ENCODE results near the gene LARP6. TPM values are rescaled to one million over a fixed set of nuclear protein-coding genes. Genes with fewer than 3 reads are reported as not detected.

LARP6 gene
- total and polyA plus RNA-seq, 2 of the 4 experiments (the other 2 are of a cell fraction) = 36.4 to 135 TPM

- Histone ChIP-seq H4K91ac (ENCODE audit: insufficient read depth, low read depth, low read length) (peak overlapping the region; percentile 98), H2BK20ac (ENCODE audit: low read depth, low read length) (peak overlapping the region; percentile 99), H3K9me1 (ENCODE audit: insufficient read depth, low read length) (peaks cover 38% of the 10 kb centered on the region), H2AFZ (replicated peaks; ENCODE audit: low read length, poor library complexity) (peak overlapping the region; percentile 63), H3K79me1 (ENCODE audit: low read depth in 1 of 2, low read length in 2 of 2) (peaks cover 20 to 57% of the 10 kb centered on the region in 2 experiments), H3K56ac (ENCODE audit: extremely low read depth, insufficient read depth, low read length) (peak overlapping the region; percentile 82), H3K14ac (replicated peaks; ENCODE audit: low read depth, low read length) (peak overlapping the region; percentile 86), H3K36me3 (ENCODE audit: control insufficient read depth, insufficient read depth, low read length) (no peaks in the 10 kb centered on the region), H3K9me3 (ENCODE audit: control insufficient read depth, insufficient read depth, low read length) (no peaks in the 10 kb centered on the region), H2BK5ac (ENCODE audit: low read depth, low read length, poor library complexity, severe bottlenecking) (peak overlapping the region; percentile 97), H4K8ac (ENCODE audit: low read depth in 2 of 2, low read length in 2 of 2) (peak overlapping the region; percentile 81 to 95), H4K20me1 (ENCODE audit: insufficient read depth, low read length) (no peaks in the 10 kb centered on the region), H3K9ac (ENCODE audit: low read depth, low read length) (no peak overlapping the region), H2BK120ac (ENCODE audit: low read depth, low read length) (peak overlapping the region; percentile 99), H3K23ac (ENCODE audit: low read depth, low read length) (peak overlapping the region; percentile 64), H3K4me2 (ENCODE audit: low read depth, low read length) (no peak overlapping the region), H2AK5ac (ENCODE audit: low read depth, low read length) (peak overlapping the region; percentile 99), H3K18ac (ENCODE audit: low read depth, low read length) (peak overlapping the region; percentile 81), H4K5ac (ENCODE audit: low read depth, low read length) (peak overlapping the region; percentile 90), H2BK15ac (ENCODE audit: low read depth, low read length) (peak overlapping the region; percentile 96; the same call in 2 of the 3 replicates), H3K4me1 (ENCODE audit: control insufficient read depth, insufficient read depth, low read length) (peaks cover 45% of the 10 kb centered on the region), H3K27me3 (ENCODE audit: control insufficient read depth, insufficient read depth, low read length) (no peaks in the 10 kb centered on the region), H3K4me3 (ENCODE audit: insufficient read depth, low read depth, low read length) (no peak overlapping the region), H2AK9ac (replicated peaks; ENCODE audit: low read depth, low read length, poor library complexity) (peak overlapping the region; percentile 83), H3K4ac (ENCODE audit: low read depth, low read length) (peak overlapping the region; percentile 98), H3K27ac (ENCODE audit: insufficient read depth, low read length) (peak overlapping the region; percentile 68)
- no peak for DNase-seq
- POLR2A ChIA-PET (ENCODE audit: unreplicated experiment) = no interaction called here
- WGBS, 2 experiments (ENCODE audit: extremely low coverage in 2 of 2, insufficient read length in 1 of 2) = 83% methylated on average over 2 of the region's 5 CpGs; no CpG with 5 or more reads in 1 of the 2 experiments
- dilution Hi-C loops (cut with HindIII; ENCODE audit: low sequenced_read_pairs, unreplicated experiment) (no loop called here), intact Hi-C loops (cut with micrococcal nuclease) (no loop called here), in situ Hi-C loops (cut with MboI; ENCODE audit: low sequenced_read_pairs) (no loop called here)
- TF ChIP-seq RAD21 (IDR thresholded peaks at IDR 0.05; ENCODE audit: low read length) = no peak
- no peak for TF ChIP-seq SMC3 (IDR thresholded peaks at IDR 0.05; ENCODE audit: low read depth, low read length)
- no peak for TF ChIP-seq MAZ (IDR thresholded peaks at IDR 0.05; ENCODE audit: borderline replicate concordance, low read depth, low read length)
- TF ChIP-seq MAFK (IDR thresholded peaks at IDR 0.05; ENCODE audit: low read depth, low read length) = no peak
- no peak for TF ChIP-seq CHD1 (IDR thresholded peaks at IDR 0.05; ENCODE audit: low read depth, low read length)
- TF ChIP-seq POLR2A (IDR thresholded peaks at IDR 0.05; ENCODE audit: low read depth, low read length) = no peak
- TF ChIP-seq USF2 (IDR thresholded peaks at IDR 0.05; ENCODE audit: low read depth, low read length) = no peak
- no peak for TF ChIP-seq CTCF (conservative IDR thresholded peaks at IDR 0.05; ENCODE audit: low read depth, low read length)
- TF ChIP-seq RCOR1 (IDR thresholded peaks at IDR 0.05; ENCODE audit: insufficient replicate concordance, low read length) = no peak
- no peak for TF ChIP-seq MXI1 (IDR thresholded peaks at IDR 0.05; ENCODE audit: borderline replicate concordance, low read depth, low read length)
- TF ChIP-seq CEBPB (IDR thresholded peaks at IDR 0.05; ENCODE audit: low read depth, low read length) = no peak
- CTCF ChIA-PET = no interaction called here
- ATAC-seq (ENCODE audit: low read depth) = no peak
- no TSS peak for BruUV-seq (replicated peaks)
Measured at GRCh38 chr15:70791259-70791658, 62.7 kb downstream of the LARP6 start.

Data from IMR-90 (cell line).